ENCODE data around the gene ILDR2. TPM values are rescaled to one million over a fixed set of nuclear protein-coding genes. Genes with fewer than 3 reads are reported as not detected.

The ILDR2 gene
- total RNA-seq, 1 experiment from 2014 or later: 43.5 TPM

- Histone ChIP-seq H3K27me3 (replicated peaks) (no peaks in the 10 kb centered on the region), H3K4me1 (replicated peaks) (peaks cover 48% of the 10 kb centered on the region), H3K27ac (no peak overlapping the region), H3K4me3 (no peak overlapping the region), H3K9me3 (replicated peaks) (no peaks in the 10 kb centered on the region), H3K36me3 (no peaks in the 10 kb centered on the region)
- DNase-seq (ENCODE audit: low read depth in 1 of 2, low spot score in 2 of 2): no peak
Observed at GRCh38 chr1:166907763-166908162, 67.6 kb downstream of the ILDR2 start.

- H3K27ac ChIP-seq: peak overlapping the region; percentile 92
- peak in 1 of 2 experiments; percentile 28 for DNase-seq (ENCODE audit: low read depth in 1 of 2, low spot score in 2 of 2)
- no peak overlapping the region for H3K4me3 ChIP-seq
- no peaks in the 10 kb centered on the region for H3K9me3 ChIP-seq (replicated peaks)
- H3K27me3 ChIP-seq (replicated peaks): no peaks in the 10 kb centered on the region
- H3K36me3 ChIP-seq: no peaks in the 10 kb centered on the region
- H3K4me1 ChIP-seq (replicated peaks): peaks cover 55% of the 10 kb centered on the region
Observed at GRCh38 chr1:166907051-166907450, 68.3 kb downstream of the ILDR2 start.

- peak in 1 of 2 experiments; percentile 51 for DNase-seq (ENCODE audit: low read depth in 1 of 2, low spot score in 2 of 2)
- Histone ChIP-seq H3K36me3 (no peaks in the 10 kb centered on the region), H3K27me3 (replicated peaks) (no peaks in the 10 kb centered on the region), H3K4me1 (replicated peaks) (peaks cover 59% of the 10 kb centered on the region), H3K9me3 (replicated peaks) (no peaks in the 10 kb centered on the region), H3K4me3 (no peak overlapping the region), H3K27ac (peak overlapping the region; percentile 92)
Observed at GRCh38 chr1:166906647-166907046, 68.7 kb downstream of the ILDR2 start.

- Histone ChIP-seq H3K9me3 (replicated peaks) (no peaks in the 10 kb centered on the region), H3K27me3 (replicated peaks) (no peaks in the 10 kb centered on the region), H3K27ac (peak overlapping the region; percentile 96), H3K36me3 (no peaks in the 10 kb centered on the region), H3K4me1 (replicated peaks) (peaks cover 67% of the 10 kb centered on the region), H3K4me3 (no peak overlapping the region)
- DNase-seq (ENCODE audit: low read depth in 1 of 2, low spot score in 2 of 2): peak; percentile 81 to 92
Observed at GRCh38 chr1:166905900-166906299, 69.4 kb downstream of the ILDR2 start.

- Histone ChIP-seq H3K9me3 (replicated peaks) (no peaks in the 10 kb centered on the region), H3K27ac (peak overlapping the region; percentile 96), H3K36me3 (no peaks in the 10 kb centered on the region), H3K27me3 (replicated peaks) (no peaks in the 10 kb centered on the region), H3K4me1 (replicated peaks) (peaks cover 70% of the 10 kb centered on the region), H3K4me3 (no peak overlapping the region)
- DNase-seq (ENCODE audit: low read depth in 1 of 2, low spot score in 2 of 2): peak in 1 of 2 experiments; percentile 51
Observed at GRCh38 chr1:166905136-166905535, 70.2 kb downstream of the ILDR2 start.

- H3K4me1 ChIP-seq (replicated peaks): peaks cover 76% of the 10 kb centered on the region
- H3K27me3 ChIP-seq (replicated peaks): no peaks in the 10 kb centered on the region
- H3K9me3 ChIP-seq (replicated peaks): no peaks in the 10 kb centered on the region
- H3K4me3 ChIP-seq: no peak overlapping the region
- DNase-seq (ENCODE audit: low read depth in 1 of 2, low spot score in 2 of 2): no peak
- H3K27ac ChIP-seq: no peak overlapping the region
- no peaks in the 10 kb centered on the region for H3K36me3 ChIP-seq
Observed at GRCh38 chr1:166903232-166903631, 72.1 kb downstream of the ILDR2 start.

- H3K9me3 ChIP-seq (replicated peaks): no peaks in the 10 kb centered on the region; the same call in 1 of the 2 replicates
- H3K36me3 ChIP-seq: no peaks in the 10 kb centered on the region
- H3K27ac ChIP-seq: peak overlapping the region; percentile 76
- no peak overlapping the region for H3K4me3 ChIP-seq
- no peaks in the 10 kb centered on the region for H3K27me3 ChIP-seq (replicated peaks)
- peaks cover 68% of the 10 kb centered on the region for H3K4me1 ChIP-seq (replicated peaks)
- peak; percentile 61 to 80 for DNase-seq (ENCODE audit: low read depth in 1 of 2, low spot score in 2 of 2)
Observed at GRCh38 chr1:166902279-166902678, 73.1 kb downstream of the ILDR2 start.

GRCh38 chr1:166900987-166901386 is 74.4 kb downstream of the ILDR2 start:
- no peaks in the 10 kb centered on the region; the same call in 1 of the 2 replicates for H3K9me3 ChIP-seq (replicated peaks)
- peaks cover 56% of the 10 kb centered on the region for H3K4me1 ChIP-seq (replicated peaks)
- no peak overlapping the region for H3K4me3 ChIP-seq
- no peaks in the 10 kb centered on the region for H3K27me3 ChIP-seq (replicated peaks)
- no peaks in the 10 kb centered on the region for H3K36me3 ChIP-seq
- H3K27ac ChIP-seq: peak overlapping the region; percentile 76
- DNase-seq (ENCODE audit: low read depth in 1 of 2, low spot score in 2 of 2): peak; percentile 60 to 82

GRCh38 chr1:166899769-166900168 is 75.6 kb downstream of the ILDR2 start:
- H3K27me3 ChIP-seq (replicated peaks): no peaks in the 10 kb centered on the region
- peaks cover 45% of the 10 kb centered on the region for H3K4me1 ChIP-seq (replicated peaks)
- H3K27ac ChIP-seq: no peak overlapping the region
- no peak for DNase-seq (ENCODE audit: low read depth in 1 of 2, low spot score in 2 of 2)
- no peaks in the 10 kb centered on the region; the same call in 1 of the 2 replicates for H3K9me3 ChIP-seq (replicated peaks)
- H3K4me3 ChIP-seq: no peak overlapping the region
- H3K36me3 ChIP-seq: no peaks in the 10 kb centered on the region

- no peak overlapping the region for H3K4me3 ChIP-seq
- DNase-seq (ENCODE audit: low read depth in 1 of 2, low spot score in 2 of 2): no peak
- no peaks in the 10 kb centered on the region for H3K27me3 ChIP-seq (replicated peaks)
- H3K27ac ChIP-seq: no peak overlapping the region
- peaks cover 12% of the 10 kb centered on the region for H3K4me1 ChIP-seq (replicated peaks)
- H3K9me3 ChIP-seq (replicated peaks): no peaks in the 10 kb centered on the region; the same call in 1 of the 2 replicates
- H3K36me3 ChIP-seq: no peaks in the 10 kb centered on the region
Observed at GRCh38 chr1:166895766-166896165, 79.6 kb downstream of the ILDR2 start.

GRCh38 chr1:166889776-166890175 is 85.6 kb downstream of the ILDR2 start:
- Histone ChIP-seq H3K36me3 (no peaks in the 10 kb centered on the region), H3K9me3 (replicated peaks) (no peaks in the 10 kb centered on the region), H3K4me3 (no peak overlapping the region), H3K27me3 (replicated peaks) (no peaks in the 10 kb centered on the region), H3K4me1 (replicated peaks) (0 out of 2 replicates have a peak, but pooled peaks cover 3% of the 10 kb centered on the region), H3K27ac (no peak overlapping the region)
- no peak for DNase-seq (ENCODE audit: low read depth in 1 of 2, low spot score in 2 of 2)

GRCh38 chr1:166888373-166889111 is 86.8 kb downstream of the ILDR2 start:
- no peaks in the 10 kb centered on the region for H3K36me3 ChIP-seq
- H3K27me3 ChIP-seq (replicated peaks): no peaks in the 10 kb centered on the region
- no peak overlapping the region for H3K4me3 ChIP-seq
- no peak overlapping the region for H3K27ac ChIP-seq
- H3K9me3 ChIP-seq (replicated peaks): no peaks in the 10 kb centered on the region
- H3K4me1 ChIP-seq (replicated peaks): 0 out of 2 replicates have a peak, but pooled peaks cover 3% of the 10 kb centered on the region
- no peak for DNase-seq (ENCODE audit: low read depth in 1 of 2, low spot score in 2 of 2)

GRCh38 chr1:166884971-166885370 is 90.4 kb downstream of the ILDR2 start:
- Histone ChIP-seq H3K27ac (no peak overlapping the region), H3K4me1 (replicated peaks) (0 out of 2 replicates have a peak, but pooled peaks cover 3% of the 10 kb centered on the region), H3K4me3 (no peak overlapping the region), H3K27me3 (replicated peaks) (no peaks in the 10 kb centered on the region), H3K36me3 (no peaks in the 10 kb centered on the region), H3K9me3 (replicated peaks) (no peaks in the 10 kb centered on the region)
- DNase-seq (ENCODE audit: low read depth in 1 of 2, low spot score in 2 of 2): no peak

GRCh38 chr1:166884040-166884642 is 91.2 kb downstream of the ILDR2 start:
- Histone ChIP-seq H3K4me3 (no peak overlapping the region), H3K9me3 (replicated peaks) (no peaks in the 10 kb centered on the region), H3K27ac (no peak overlapping the region), H3K27me3 (replicated peaks) (no peaks in the 10 kb centered on the region), H3K36me3 (no peaks in the 10 kb centered on the region), H3K4me1 (replicated peaks) (0 out of 2 replicates have a peak, but pooled peaks cover 3% of the 10 kb centered on the region)
- no peak for DNase-seq (ENCODE audit: low read depth in 1 of 2, low spot score in 2 of 2)
